GM19395 (cell line): ENCODE results near the gene ZNF516.

Experiments used
- ATAC-seq: cut with Tn5 transposase; IDR thresholded peaks from one replicate; pipeline ENCODE4 v1.9.1; 2021; ENCODE audit warnings: mild to moderate bottlenecking, moderate library complexity; ENCODE audit not compliant: unreplicated experiment

Gene ZNF516

DNA sequence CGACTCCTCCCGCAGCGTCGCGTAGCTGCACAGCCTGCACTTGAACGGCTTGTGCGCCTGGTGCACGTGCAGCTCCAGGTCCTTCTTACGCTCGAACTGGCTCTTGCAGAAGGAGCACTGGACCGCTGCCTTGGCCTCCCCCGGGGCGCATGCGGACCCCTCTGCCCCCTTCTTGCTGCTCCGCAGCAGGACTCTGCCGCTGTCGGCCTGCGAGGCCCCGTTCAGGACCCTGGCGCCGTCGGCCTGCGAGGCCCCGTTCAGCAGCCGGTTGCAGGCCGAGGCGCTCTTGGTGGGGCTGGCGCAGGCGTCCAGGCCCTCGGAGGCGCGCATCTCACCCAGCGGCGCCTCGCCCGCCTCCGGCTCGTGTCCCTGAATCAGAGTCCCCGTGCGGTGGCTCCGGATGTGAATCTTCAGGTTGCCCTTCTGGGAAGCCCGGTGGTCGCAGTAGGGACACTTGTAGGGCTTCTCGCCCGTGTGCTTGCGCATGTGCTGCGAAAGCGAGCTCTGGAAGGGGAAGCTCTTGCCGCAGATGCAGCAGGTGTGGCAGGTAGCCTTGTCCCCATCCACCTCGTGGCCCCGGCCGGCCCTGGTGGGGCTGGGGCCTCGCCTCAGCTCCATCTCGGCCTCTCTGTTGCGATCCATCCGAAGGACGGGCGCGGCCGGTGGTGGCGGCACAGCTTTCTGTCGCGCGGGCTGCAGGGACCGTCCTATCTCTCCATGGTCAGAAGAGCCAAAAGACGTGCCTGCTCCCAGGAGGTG lies 52.5 kb downstream of the ZNF516 start:
- no peak for ATAC-seq

DNA sequence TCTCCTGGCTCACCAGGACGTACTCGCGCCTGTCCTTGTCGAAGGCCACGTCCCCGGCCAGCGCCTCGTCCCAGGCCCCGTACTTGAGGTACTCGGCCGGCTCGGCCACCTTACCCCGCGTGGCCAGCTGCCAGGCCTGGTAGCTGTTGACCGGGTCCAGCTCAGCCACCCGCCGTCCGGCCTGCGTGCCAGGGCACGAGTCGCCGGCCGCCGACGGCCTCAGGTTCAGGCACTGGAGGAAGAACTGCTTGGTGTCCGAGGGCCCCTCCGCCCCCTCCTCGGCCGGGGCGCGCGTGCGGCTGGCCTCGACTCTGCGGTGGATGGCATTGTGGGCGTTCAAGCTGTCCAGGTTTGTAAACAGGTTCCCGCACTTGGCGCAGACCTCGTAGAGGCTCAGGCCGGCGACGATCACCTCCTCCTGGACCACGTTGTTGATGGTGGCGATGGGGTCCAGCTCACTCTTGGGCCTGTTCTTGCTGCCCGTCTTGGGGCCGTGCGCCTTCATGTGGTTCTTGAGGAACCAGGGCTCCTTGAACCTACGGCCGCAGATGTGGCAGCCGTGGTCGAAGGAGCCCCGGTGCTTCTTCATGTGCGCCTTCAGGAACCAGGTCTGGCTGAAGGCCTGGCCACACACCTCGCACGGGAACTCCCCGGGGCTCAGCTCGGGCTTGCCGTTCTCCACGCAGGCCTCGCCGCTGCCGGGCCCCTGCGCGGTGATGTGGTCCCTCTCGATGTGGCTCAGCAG lies 53.2 kb downstream of the ZNF516 start:
- no peak for ATAC-seq

GRCh38 chr18:76441002-76441667 lies 53.9 kb downstream of the ZNF516 start:
- no peak for ATAC-seq

DNA sequence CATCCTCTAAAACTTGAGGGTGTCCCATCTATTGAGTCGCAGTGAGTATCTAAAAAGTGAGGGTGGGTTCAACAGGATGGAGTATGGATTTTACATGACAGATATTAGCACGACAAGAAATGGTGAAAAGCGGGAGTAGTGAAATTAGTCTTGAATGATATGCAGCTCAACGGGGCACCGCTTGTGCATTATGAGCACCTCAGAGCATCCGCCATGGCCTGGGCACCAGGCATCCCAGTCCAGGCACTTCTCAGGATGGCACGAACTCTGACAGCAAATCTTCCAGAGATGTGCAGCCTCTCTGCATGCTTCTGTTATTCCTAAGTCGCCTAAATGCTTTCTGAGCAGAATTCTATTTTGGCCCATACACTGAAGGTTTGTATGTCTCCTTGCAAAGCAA lies 57.1 kb downstream of the ZNF516 start:
- no peak for ATAC-seq

DNA sequence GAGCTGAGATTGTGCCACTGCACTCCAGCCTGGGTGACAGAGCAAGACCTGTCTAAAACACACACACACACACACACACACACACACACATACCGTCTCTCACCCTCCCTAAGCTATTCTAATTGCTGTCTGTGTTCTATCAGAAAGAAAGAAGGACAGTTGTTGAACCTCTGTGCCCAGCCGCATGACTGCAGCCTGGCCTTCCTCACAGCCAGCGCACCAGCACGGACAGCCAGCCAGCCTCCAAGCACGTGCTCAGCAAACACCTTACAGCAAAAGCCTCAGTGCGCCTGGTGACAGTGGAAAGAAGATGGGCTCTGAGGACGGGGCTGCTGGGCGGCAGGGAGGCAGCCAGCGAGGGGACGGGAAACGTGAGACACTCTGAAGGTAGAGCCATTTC lies 58.0 kb downstream of the ZNF516 start:
- no peak for ATAC-seq

DNA sequence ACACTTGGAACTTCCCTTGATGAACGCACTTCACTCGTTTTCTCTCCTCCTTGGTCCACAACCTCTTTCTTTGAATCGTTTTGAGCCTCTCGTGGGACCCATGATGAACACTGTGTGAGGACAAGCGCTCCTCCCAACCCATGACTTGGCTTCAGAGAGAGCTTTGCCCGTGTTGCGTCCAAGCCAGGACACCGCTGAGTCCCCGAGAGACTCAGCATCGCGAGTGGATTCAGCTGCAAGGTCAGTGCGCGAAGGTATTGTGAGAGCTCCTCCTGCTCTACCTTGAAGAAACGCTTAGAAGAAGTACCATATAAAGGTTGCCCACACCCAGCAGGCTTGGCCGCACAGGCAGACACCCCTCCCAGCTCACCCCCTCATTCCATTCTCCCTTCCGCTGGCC lies 58.7 kb downstream of the ZNF516 start:
- no peak for ATAC-seq

DNA sequence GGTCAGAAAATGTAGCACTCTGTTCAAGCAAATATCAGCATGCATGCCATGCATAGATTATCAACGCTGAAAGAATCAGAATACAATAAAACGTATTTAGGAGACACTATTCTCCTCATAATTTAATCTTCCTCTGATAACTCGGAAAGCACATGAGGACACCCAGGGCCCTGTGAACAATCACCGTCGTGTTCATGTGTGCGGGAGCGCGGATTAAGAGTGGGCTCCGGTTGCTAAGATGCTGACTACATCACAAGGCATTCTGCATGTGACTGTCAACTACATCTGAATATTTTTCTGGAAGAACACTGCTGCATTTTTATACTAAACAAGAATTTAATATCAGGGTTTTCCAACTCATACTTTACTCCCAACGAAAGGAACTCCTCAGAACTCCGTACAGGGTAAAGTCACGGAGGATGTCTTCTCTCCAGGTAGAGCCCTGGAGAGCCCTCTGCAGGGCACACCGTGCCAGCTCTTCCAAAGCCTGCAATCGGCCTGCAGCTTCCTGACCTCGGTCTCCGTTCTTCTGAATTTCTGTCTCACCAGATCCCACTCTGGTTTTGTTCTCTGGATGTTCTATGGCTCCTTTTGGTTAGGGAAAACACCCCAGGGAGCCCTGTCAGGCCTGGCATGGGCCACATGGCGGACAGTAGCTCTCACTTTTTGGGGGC lies 59.6 kb downstream of the ZNF516 start:
- no peak for ATAC-seq

DNA sequence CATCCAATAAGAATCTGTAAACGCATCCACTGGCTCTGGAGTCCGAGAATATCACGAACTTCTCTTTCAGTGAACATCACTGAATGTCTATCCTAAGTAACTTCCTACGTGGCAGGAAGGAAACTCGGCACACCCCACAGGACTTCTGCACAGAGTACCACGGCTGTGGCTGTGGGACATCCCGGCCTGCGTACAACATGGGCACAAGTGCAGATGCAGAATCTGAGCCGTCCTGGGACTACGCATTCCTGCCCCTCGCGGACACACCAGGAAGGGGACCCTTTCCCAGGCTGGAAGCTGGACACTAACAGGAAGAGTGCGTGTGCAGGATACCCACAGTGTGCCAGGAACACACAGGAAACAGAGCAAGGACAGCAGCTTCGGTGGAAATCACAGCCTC lies 60.6 kb downstream of the ZNF516 start:
- ATAC-seq: no peak

GRCh38 chr18:76433788-76434187 lies 61.3 kb downstream of the ZNF516 start:
- no peak for ATAC-seq

- ATAC-seq: no peak
Observed at GRCh38 chr18:76432970-76433767, 61.9 kb downstream of the ZNF516 start.

- no peak for ATAC-seq
Observed at GRCh38 chr18:76432274-76432755, 62.7 kb downstream of the ZNF516 start.

GRCh38 chr18:76431437-76432273 lies 63.4 kb downstream of the ZNF516 start:
- ATAC-seq: no peak

DNA sequence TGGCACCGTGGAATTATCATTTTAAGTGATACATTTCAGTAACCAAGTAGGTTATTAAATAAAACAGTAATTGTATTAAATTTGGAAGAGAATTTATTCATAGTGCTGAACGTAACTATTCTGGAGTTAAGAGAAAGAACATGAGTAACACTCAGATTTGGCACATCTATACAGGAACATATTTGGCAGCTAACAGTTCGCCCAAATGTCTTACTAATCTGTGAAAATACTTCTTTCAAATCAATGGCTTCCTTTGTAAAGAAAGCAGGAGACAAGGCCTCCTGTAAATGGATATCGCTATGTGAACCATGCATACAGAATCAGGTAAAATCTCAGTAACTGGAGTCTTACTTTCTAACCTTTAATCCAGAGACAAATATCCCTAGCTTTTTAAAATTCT lies 64.4 kb downstream of the ZNF516 start:
- ATAC-seq: no peak

GRCh38 chr18:76429262-76430126 lies 65.5 kb downstream of the ZNF516 start:
- ATAC-seq: no peak

- no peak for ATAC-seq
Observed at GRCh38 chr18:76428396-76429261, 66.4 kb downstream of the ZNF516 start.

- no peak for ATAC-seq
Observed at GRCh38 chr18:76426737-76427305, 68.2 kb downstream of the ZNF516 start.
